Hepatocyte (in vitro differentiated cells): ENCODE results near the gene CNST. TPM values are rescaled to one million over a fixed set of nuclear protein-coding genes. Genes with fewer than 3 reads are reported as not detected.

Experiments
- DNase-seq: peaks from one replicate; pipeline ENCODE4 v3.0.0-alpha.2; 2016; ENCODE audit warnings: low spot score
- H2AFZ ChIP-seq: fragments of 200-600 bp; sonication (generic); 2 replicates; pipeline ENCODE4 v1.6.0; 2016; ENCODE audit warnings: antibody characterized with exemption, mild to moderate bottlenecking
- H3K27ac ChIP-seq: fragments of 200-600 bp; sonication (generic); 2 replicates; pipeline ENCODE4 v1.5.1; 2016; ENCODE audit warnings: mild to moderate bottlenecking
- H3K27me3 ChIP-seq: fragments of 200-600 bp; sonication (generic); 2 replicates; pipeline ENCODE4 v1.6.1; 2016
- H3K36me3 ChIP-seq: fragments of 200-600 bp; sonication (generic); replicated peaks from 2 replicates; pipeline ENCODE4 v1.5.1; 2016; ENCODE audit warnings: low read depth; ENCODE audit not compliant: insufficient read depth
- H3K4me1 ChIP-seq: fragments of 200-600 bp; sonication (generic); 2 replicates; pipeline ENCODE4 v1.5.1; 2016; ENCODE audit warnings: mild to moderate bottlenecking, moderate library complexity; ENCODE audit not compliant: insufficient read depth
- H3K4me2 ChIP-seq: fragments of 200-600 bp; sonication (generic); 2 replicates; pipeline ENCODE4 v1.6.0; 2016
- H3K4me3 ChIP-seq: fragments of 200-600 bp; sonication (generic); 2 replicates; pipeline ENCODE4 v1.5.1; 2016; ENCODE audit warnings: mild to moderate bottlenecking
- H3K79me2 ChIP-seq: fragments of 200-600 bp; sonication (generic); 2 replicates; pipeline ENCODE4 v1.6.0; 2017; ENCODE audit warnings: mild to moderate bottlenecking
- H3K9me2 ChIP-seq: fragments of 200-600 bp; sonication (generic); replicated peaks from 2 replicates; pipeline ENCODE4 v1.6.0; 2017; ENCODE audit warnings: mild to moderate bottlenecking; ENCODE audit not compliant: insufficient read depth
- H3K9me3 ChIP-seq: fragments of 200-600 bp; sonication (generic); 2 replicates; pipeline ENCODE4 v1.5.1; 2016; ENCODE audit warnings: low read depth, mild to moderate bottlenecking
- H4K20me1 ChIP-seq: fragments of 200-600 bp; sonication (generic); 2 replicates; pipeline ENCODE4 v1.6.0; 2016; ENCODE audit warnings: mild to moderate bottlenecking; ENCODE audit not compliant: insufficient read depth, poor library complexity, severe bottlenecking
- CTCF ChIP-seq: fragments of 200-600 bp; sonication (generic); IDR thresholded peaks from 2 replicates; pipeline ENCODE4 v1.5.1; 2016; ENCODE audit warnings: antibody characterized with exemption, mild to moderate bottlenecking; ENCODE audit not compliant: poor library complexity
- EZH2 ChIP-seq: fragments of 200-600 bp; sonication (generic); IDR thresholded peaks from 2 replicates; pipeline ENCODE4 v1.6.1; 2016; ENCODE audit warnings: antibody characterized with exemption, mild to moderate bottlenecking, borderline replicate concordance
- EZH2phosphoT487 ChIP-seq: fragments of 200-600 bp; sonication (generic); IDR thresholded peaks from one replicate; pipeline ENCODE4 v1.6.1; 2018; ENCODE audit warnings: antibody characterized with exemption, mild to moderate bottlenecking, low read depth, moderate library complexity; ENCODE audit not compliant: unreplicated experiment, severe bottlenecking
- WGBS: methylation state at CpG from one replicate; pipeline ENCODE4 v1.1.6; 2016; ENCODE audit warnings: low lambda C conversion rate; ENCODE audit errors: missing lambda C conversion rate; 5-methylcytosine and 5-hydroxymethylcytosine counted together
- polyA plus RNA-seq: library from polyadenylated mRNA; unstranded; fragments of >200 nt; fragmentation: Nextera tagmentation; extraction: Ambion mirVana; gene quantifications from 2 replicates; pipeline ENCODE4 v1.2.1, GENCODE V29; 2016
- total RNA-seq: library from RNA; depleted of rRNA; stranded (reverse); fragments of >200 nt; gene quantifications from 2 replicates; pipeline ENCODE4 v1.2.3, GENCODE V29; 2014

CNST gene
- total and polyA plus RNA-seq, 2 experiments from 2014 or later, result 7.1 to 16.4 TPM

GRCh38 chr1:246680696-246681130 lies 114.5 kb downstream of the CNST start:
- DNase-seq, result no peak
- no peak overlapping the region for H3K4me2 ChIP-seq
- H3K9me3 ChIP-seq, result no peaks in the 10 kb centered on the region
- H3K27me3 ChIP-seq, result no peaks in the 10 kb centered on the region
- H2AFZ ChIP-seq, result no peak overlapping the region
- no peaks in the 10 kb centered on the region for H3K79me2 ChIP-seq
- WGBS, result 85% methylated on average over 10 of the region's 10 CpGs
- H3K4me1 ChIP-seq, result peaks cover 12% of the 10 kb centered on the region
- TF ChIP-seq EZH2, result no peak
- no peak for TF ChIP-seq EZH2phosphoT487
- no peak for TF ChIP-seq CTCF
- no peaks in the 10 kb centered on the region for H3K9me2 ChIP-seq
- peak overlapping the region; percentile 59 for H3K27ac ChIP-seq
- H3K4me3 ChIP-seq, result no peak overlapping the region
- H3K36me3 ChIP-seq, result no peaks in the 10 kb centered on the region
- H4K20me1 ChIP-seq, result no peaks in the 10 kb centered on the region

- no peaks in the 10 kb centered on the region for H3K9me3 ChIP-seq
- H3K27ac ChIP-seq, result no peak overlapping the region
- H3K4me1 ChIP-seq, result peaks cover 7% of the 10 kb centered on the region
- no peaks in the 10 kb centered on the region for H3K9me2 ChIP-seq
- H4K20me1 ChIP-seq, result no peaks in the 10 kb centered on the region
- H3K4me2 ChIP-seq, result no peak overlapping the region
- H3K36me3 ChIP-seq, result no peaks in the 10 kb centered on the region
- no peak overlapping the region for H3K4me3 ChIP-seq
- H3K27me3 ChIP-seq, result no peaks in the 10 kb centered on the region
- 84% methylated on average over 15 of the region's 15 CpGs for WGBS
- no peaks in the 10 kb centered on the region for H3K79me2 ChIP-seq
- no peak overlapping the region for H2AFZ ChIP-seq
- DNase-seq, result no peak
- TF ChIP-seq EZH2 (no peak), EZH2phosphoT487 (no peak), CTCF (no peak)
Observed at GRCh38 chr1:246681900-246682895, 115.9 kb downstream of the CNST start.

GRCh38 chr1:246683521-246683920 lies 117.3 kb downstream of the CNST start:
- 88% methylated on average over 9 of the region's 9 CpGs for WGBS
- H3K27ac ChIP-seq, result no peak overlapping the region
- no peak overlapping the region for H2AFZ ChIP-seq
- no peaks in the 10 kb centered on the region for H3K9me2 ChIP-seq
- H3K36me3 ChIP-seq, result no peaks in the 10 kb centered on the region
- no peaks in the 10 kb centered on the region for H4K20me1 ChIP-seq
- H3K4me3 ChIP-seq, result no peak overlapping the region
- no peak for TF ChIP-seq EZH2phosphoT487
- no peak for TF ChIP-seq EZH2
- TF ChIP-seq CTCF, result no peak
- H3K4me2 ChIP-seq, result no peak overlapping the region
- peaks cover 3% of the 10 kb centered on the region for H3K4me1 ChIP-seq
- no peak for DNase-seq
- H3K27me3 ChIP-seq, result no peaks in the 10 kb centered on the region
- no peaks in the 10 kb centered on the region for H3K9me3 ChIP-seq
- no peaks in the 10 kb centered on the region for H3K79me2 ChIP-seq
